Neural cell (in vitro differentiated cells): ENCODE measurements around the gene WNT5B. TPM values are rescaled to one million over a fixed set of nuclear protein-coding genes. Genes with fewer than 3 reads are reported as not detected.

Source experiments
- H2AFZ ChIP-seq: fragments of 200-600, 300-800 bp; sonication (generic), shearing (Covaris generic); 2 replicates; pipeline ENCODE4 v1.6.0; 2014; ENCODE audit warnings: low read depth, mild to moderate bottlenecking, antibody characterized with exemption, low read length, moderate library complexity
- H3F3A ChIP-seq: fragments of 200-600 bp; shearing (Covaris generic); 2 replicates; pipeline ENCODE4 v1.6.1; 2016; ENCODE audit warnings: mild to moderate bottlenecking, moderate library complexity, mixed read lengths, antibody characterized with exemption, low read length; ENCODE audit not compliant: insufficient read depth, poor library complexity, severe bottlenecking
- H3K27ac ChIP-seq: fragments of 200-600, 300-800 bp; sonication (generic), shearing (Covaris generic); 2 replicates; pipeline ENCODE4 v1.5.1; 2014; ENCODE audit warnings: mild to moderate bottlenecking, low read length, moderate library complexity
- H3K27me3 ChIP-seq: fragments of 300-800, 200-600 bp; sonication (generic), shearing (Covaris generic); 2 replicates; pipeline ENCODE4 v1.6.0; 2014; ENCODE audit warnings: mild to moderate bottlenecking, low read depth, low read length, moderate library complexity; ENCODE audit not compliant: insufficient read depth
- H3K36me3 ChIP-seq: fragments of 300-800, 200-600 bp; sonication (generic), shearing (Covaris generic); 2 replicates; pipeline ENCODE4 v1.5.1; 2014; ENCODE audit warnings: mild to moderate bottlenecking, antibody characterized with exemption, low read length, moderate library complexity; ENCODE audit not compliant: insufficient read depth
- H3K4me2 ChIP-seq: fragments of 300-800, 200-600 bp; sonication (generic), shearing (Covaris generic); 2 replicates; pipeline ENCODE4 v1.6.0; 2014; ENCODE audit warnings: mild to moderate bottlenecking, low read length
- H3K4me3 ChIP-seq: fragments of 300-800, 200-600 bp; sonication (generic), shearing (Covaris generic); 2 replicates; pipeline ENCODE4 v1.5.1; 2014; ENCODE audit warnings: mild to moderate bottlenecking, low read length, moderate library complexity
- H3K79me2 ChIP-seq: fragments of 200-600 bp; shearing (Covaris generic); replicated peaks from 2 replicates; pipeline ENCODE4 v1.6.0; 2014; ENCODE audit warnings: mild to moderate bottlenecking, low read length, moderate library complexity; ENCODE audit not compliant: insufficient read depth
- H3K9ac ChIP-seq: fragments of 300-800, 200-600 bp; sonication (generic), shearing (Covaris generic); 2 replicates; pipeline ENCODE4 v1.6.1; 2016; ENCODE audit warnings: mild to moderate bottlenecking, low read length, mixed read lengths
- H3K9me2 ChIP-seq: fragments of 200-600 bp; shearing (Covaris generic); 2 replicates; pipeline ENCODE4 v1.6.1; 2016; ENCODE audit warnings: mild to moderate bottlenecking, low read length, mixed read lengths; ENCODE audit not compliant: insufficient read depth
- H3K9me3 ChIP-seq: fragments of 200-600, 300-800 bp; sonication (generic), shearing (Covaris generic); 2 replicates; pipeline ENCODE4 v1.6.1; 2016; ENCODE audit warnings: mild to moderate bottlenecking, mixed run types, low read length, moderate library complexity, mixed read lengths
- H4K20me1 ChIP-seq: fragments of 200-600 bp; shearing (Covaris generic); 2 replicates; pipeline ENCODE4 v1.6.1; 2016; ENCODE audit warnings: mild to moderate bottlenecking, mixed run types; ENCODE audit not compliant: insufficient read depth
- CTCF ChIP-seq: fragments of 450-650 bp; IDR thresholded peaks from 2 replicates; pipeline ENCODE4 v1.5.1; 2014; ENCODE audit warnings: antibody characterized with exemption, mild to moderate bottlenecking, moderate library complexity; ENCODE audit not compliant: poor library complexity, severe bottlenecking
- EP300 ChIP-seq: fragments of 450-650 bp; conservative IDR thresholded peaks from 2 replicates; pipeline ENCODE4 v1.6.1; 2014; ENCODE audit warnings: antibody characterized with exemption, mild to moderate bottlenecking, moderate library complexity; ENCODE audit not compliant: poor library complexity, severe bottlenecking
- EZH2 ChIP-seq: fragments of 200-600, 300-800 bp; shearing (Covaris generic), sonication (generic); IDR thresholded peaks from 2 replicates; pipeline ENCODE4 v1.6.1; 2014; ENCODE audit warnings: antibody characterized with exemption, low read length, borderline replicate concordance, mild to moderate bottlenecking; ENCODE audit not compliant: insufficient read depth, poor library complexity, severe bottlenecking
- MXI1 ChIP-seq: fragments of 450-650 bp; conservative IDR thresholded peaks from 2 replicates; pipeline ENCODE4 v1.6.1; 2014; ENCODE audit warnings: antibody characterized with exemption, mild to moderate bottlenecking; ENCODE audit not compliant: poor library complexity, severe bottlenecking
- POLR2AphosphoS5 ChIP-seq: IDR thresholded peaks from 2 replicates; pipeline ENCODE4 v1.6.1; 2012
- RAD21 ChIP-seq: fragments of 450-650 bp; conservative IDR thresholded peaks from 2 replicates; pipeline ENCODE4 v1.6.1; 2014; ENCODE audit warnings: antibody characterized with exemption, mild to moderate bottlenecking, moderate library complexity
- REST ChIP-seq: IDR thresholded peaks from 2 replicates; pipeline ENCODE4 v1.6.1; 2012; ENCODE audit warnings: borderline replicate concordance
- SMC3 ChIP-seq: fragments of 450-650 bp; conservative IDR thresholded peaks from 2 replicates; pipeline ENCODE4 v1.6.1; 2014; ENCODE audit warnings: antibody characterized with exemption, mild to moderate bottlenecking, moderate library complexity; ENCODE audit not compliant: poor library complexity
- TAF1 ChIP-seq: IDR thresholded peaks from 2 replicates; pipeline ENCODE4 v1.6.1; 2012; ENCODE audit warnings: low read depth
- polyA plus RNA-seq: library from polyadenylated mRNA; depleted of rRNA; stranded (reverse); fragments of >200 nt; gene quantifications from 2 replicates; pipeline ENCODE4 v1.2.3, GENCODE V29; 2014

Gene WNT5B
- polyA plus RNA-seq, 1 donor from 2014 or later = 17.0 TPM

- H3K27ac ChIP-seq = no peak overlapping the region
- no peaks in the 10 kb centered on the region for H3K9me3 ChIP-seq
- H2AFZ ChIP-seq = no peak overlapping the region
- no peak overlapping the region for H3K9ac ChIP-seq
- H3F3A ChIP-seq = peaks cover 3% of the 10 kb centered on the region
- no peaks in the 10 kb centered on the region for H3K36me3 ChIP-seq
- H3K9me2 ChIP-seq = no peaks in the 10 kb centered on the region
- TF ChIP-seq POLR2AphosphoS5 (no peak), REST (no peak), CTCF (peak; percentile 27)
- no peak overlapping the region for H3K4me2 ChIP-seq
- no peak overlapping the region for H3K4me3 ChIP-seq
- H4K20me1 ChIP-seq = no peaks in the 10 kb centered on the region
- H3K27me3 ChIP-seq = no peaks in the 10 kb centered on the region
- no peaks in the 10 kb centered on the region for H3K79me2 ChIP-seq
Measured at GRCh38 chr12:1662761-1663439, 33.9 kb downstream of the WNT5B start.

DNA sequence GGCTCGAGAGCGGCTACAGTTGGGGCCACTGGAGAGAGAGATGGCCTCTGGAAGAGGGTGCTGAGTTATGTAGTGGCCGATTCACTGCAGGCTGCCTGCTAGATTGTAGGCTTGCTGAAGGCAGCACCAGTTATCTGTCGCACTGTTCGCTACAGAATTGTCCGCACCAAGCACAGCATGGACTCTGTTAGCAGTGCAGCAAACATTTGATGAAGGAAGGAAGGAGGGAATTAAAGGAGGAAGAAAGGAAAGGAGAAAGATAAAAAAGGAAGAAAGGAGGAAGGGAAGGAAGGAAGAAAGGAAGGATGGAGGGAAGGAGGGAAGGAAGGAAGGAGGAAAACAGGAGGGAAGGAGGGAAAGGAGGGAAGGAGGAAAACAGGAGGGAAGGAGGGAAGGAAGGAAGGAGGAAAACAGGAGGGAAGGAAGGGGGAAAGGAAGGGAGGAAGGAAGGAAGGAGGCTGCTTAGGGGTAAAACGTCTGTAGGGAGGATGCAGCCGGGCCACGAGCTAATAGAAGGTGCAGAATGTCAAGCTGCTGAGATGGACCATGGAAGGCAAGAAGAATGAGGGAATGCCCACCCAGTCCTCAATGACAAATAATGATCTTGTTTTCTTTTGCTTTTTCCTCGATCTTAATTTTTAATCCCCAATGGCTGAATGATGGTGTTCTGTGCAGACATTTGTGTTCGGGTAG, 34.6 kb downstream of the WNT5B start:
- Histone ChIP-seq H3K4me3 (no peak overlapping the region), H4K20me1 (no peaks in the 10 kb centered on the region), H3K9me2 (no peaks in the 10 kb centered on the region), H3K27me3 (no peaks in the 10 kb centered on the region), H3K9ac (no peak overlapping the region), H3K36me3 (no peaks in the 10 kb centered on the region), H3K4me2 (no peak overlapping the region), H3K79me2 (no peaks in the 10 kb centered on the region), H2AFZ (no peak overlapping the region), H3K27ac (no peak overlapping the region), H3K9me3 (no peaks in the 10 kb centered on the region), H3F3A (peaks cover 3% of the 10 kb centered on the region)
- TF ChIP-seq RAD21 = no peak
- no peak for TF ChIP-seq MXI1
- no peak for TF ChIP-seq EZH2
- TF ChIP-seq TAF1 = no peak
- TF ChIP-seq POLR2AphosphoS5 = no peak
- no peak for TF ChIP-seq SMC3
- no peak for TF ChIP-seq EP300
- no peak for TF ChIP-seq REST
- TF ChIP-seq CTCF = no peak
